K562 (cell line): Measurements from ENCODE around the gene SLC38A1. TPM values are rescaled to one million over a fixed set of nuclear protein-coding genes. Genes with fewer than 3 reads are reported as not detected.

Source experiments
- BRF1 ChIP-seq: IDR thresholded peaks from 3 replicates; pipeline ENCODE4 v1.6.1; 2011; ENCODE audit warnings: borderline replicate concordance, mild to moderate bottlenecking; ENCODE audit not compliant: insufficient read length; ENCODE audit errors: extremely low read depth
- CREBBP ChIP-seq: IDR thresholded peaks from one replicate; pipeline ENCODE4 v1.6.1; 2012; ENCODE audit warnings: low read depth, mild to moderate bottlenecking, control low read depth, inconsistent platforms, low read length
- HNRNPH1 ChIP-seq: fragments of 200-400 bp; formaldehyde crosslinking; optimal IDR thresholded peaks from 2 replicates; pipeline ENCODE3; 2017; ENCODE audit warnings: low read depth, mild to moderate bottlenecking, low read length, moderate library complexity
- HSF4 ChIP-seq: fragments of 250-450 bp; sonication (Bioruptor Pico); IDR thresholded peaks from 2 replicates; pipeline ENCODE4 v2.1.2; 2022; ENCODE audit warnings: mild to moderate bottlenecking, moderate library complexity, borderline replicate concordance
- MXI1 ChIP-seq: IDR thresholded peaks from 2 replicates; pipeline ENCODE4 v1.6.1; 2011; ENCODE audit warnings: low read depth, mild to moderate bottlenecking, improper control_type of control experiment, low read length
- NELFE ChIP-seq: IDR thresholded peaks from 2 replicates; pipeline ENCODE4 v1.6.1; 2011; ENCODE audit warnings: mild to moderate bottlenecking; ENCODE audit not compliant: insufficient read depth, insufficient read length
- NFIC ChIP-seq: fragments of 450-650 bp; IDR thresholded peaks from 2 replicates; pipeline ENCODE4 v1.6.1; 2017; ENCODE audit warnings: mild to moderate bottlenecking, inconsistent platforms
- NFYB ChIP-seq: IDR thresholded peaks from 2 replicates; pipeline ENCODE4 v1.6.1; 2011; ENCODE audit warnings: mild to moderate bottlenecking, moderate library complexity; ENCODE audit not compliant: insufficient read length; ENCODE audit errors: extremely low read depth
- PYGO2 ChIP-seq: fragments of 450-650 bp; IDR thresholded peaks from 2 replicates; pipeline ENCODE4 v1.6.1; 2016; ENCODE audit warnings: mild to moderate bottlenecking, missing genetic modification characterization, moderate library complexity, missing compliant biosample characterization
- RB1 ChIP-seq: fragments of 450-650 bp; IDR thresholded peaks from 2 replicates; pipeline ENCODE4 v1.6.1; 2017; ENCODE audit warnings: low read depth, mild to moderate bottlenecking
- SRF ChIP-seq, 2 experiments: fragments of 250-450, 450-650 bp in 1 of 2; sonication (Bioruptor Pico) in 1 of 2; sonication (generic) in 1 of 2; formaldehyde crosslinking; IDR thresholded peaks; 2 replicates each; pipeline versions ENCODE4 v1.5.0 to v1.5.1; 2020 to 2022; ENCODE audit warnings: mild to moderate bottlenecking in 1 of 2, missing genetic modification reagents in 1 of 2
- STAT5A ChIP-seq: IDR thresholded peaks from 2 replicates; pipeline ENCODE4 v1.6.1; 2012; ENCODE audit warnings: low read length, inconsistent platforms, borderline replicate concordance
- WHSC1 ChIP-seq: IDR thresholded peaks from one replicate; pipeline ENCODE4 v1.6.1; 2012; ENCODE audit warnings: low read length, control low read depth, inconsistent platforms
- YBX1 ChIP-seq: fragments of 450-650 bp; IDR thresholded peaks from 2 replicates; pipeline ENCODE4 v1.7.1; 2016; ENCODE audit warnings: mild to moderate bottlenecking
- ZNF133 ChIP-seq: fragments of 250-450 bp; sonication (Bioruptor Pico); IDR thresholded peaks from 2 replicates; pipeline ENCODE4 v1.4.0; 2020; ENCODE audit warnings: mild to moderate bottlenecking
- ZNF175 ChIP-seq: fragments of 200-800 bp; sonication (Bioruptor generic); IDR thresholded peaks from 2 replicates; pipeline ENCODE4 v1.6.1; 2016; ENCODE audit warnings: low read depth, mild to moderate bottlenecking, missing genetic modification characterization, missing compliant biosample characterization
- ZNF217 ChIP-seq: sonication (generic); formaldehyde crosslinking; IDR thresholded peaks from 2 replicates; pipeline ENCODE4 v1.8.0; 2022; ENCODE audit warnings: mild to moderate bottlenecking, missing genetic modification reagents
- polyA plus RNA-seq, 8 experiments: library from polyadenylated mRNA; depleted of rRNA in 4 of 8; stranded (reverse) in 5 of 8; unstranded in 3 of 8; fragments of >200 nt; fragmentation: Nextera tagmentation in 2 of 8; fragmentation: Illumina TruSeq in 1 of 8; extraction: Ambion mirVana in 2 of 8; extraction: Trizol in 1 of 8; gene quantifications; 2 replicates each; pipeline versions ENCODE4 v1.2.1 to v1.2.3, GENCODE V29; 2011 to 2014; ENCODE audit warnings: inconsistent platforms in 1 of 8, missing spikeins in 1 of 8
- total RNA-seq, 7 experiments: library from RNA; depleted of rRNA in 6 of 7; stranded (reverse); fragments of >200 nt in 6 of 7; fragmentation: Illumina TruSeq in 2 of 7; extraction: Trizol in 2 of 7; gene quantifications; 2 replicates each; pipeline versions ENCODE4 v1.2.1 to v1.2.3, GENCODE V29; 2011 to 2021; ENCODE audit warnings: low replicate concordance in 1 of 7
- TF ChIP-seq, protein P1 (sequence below): fragments of 450-650 bp; IDR thresholded peaks from 2 replicates; pipeline ENCODE4 v1.6.1; 2016
- TF ChIP-seq, protein P2 (sequence below): sonication (generic); formaldehyde crosslinking; IDR thresholded peaks from 2 replicates; pipeline ENCODE4 v1.8.1; 2023; ENCODE audit warnings: mild to moderate bottlenecking, missing genetic modification reagents
- TF ChIP-seq, protein P3 (sequence below): fragments of 250-450 bp; sonication (Bioruptor Pico); IDR thresholded peaks from 2 replicates; pipeline ENCODE4 v1.8.0; 2021; ENCODE audit warnings: moderate library complexity, mild to moderate bottlenecking, inconsistent platforms
- TF ChIP-seq, protein P4 (sequence below): fragments of 250-450 bp; sonication (Bioruptor Pico); IDR thresholded peaks from 2 replicates; pipeline ENCODE4 v1.5.0; 2021; ENCODE audit warnings: mild to moderate bottlenecking, borderline replicate concordance

Gene SLC38A1
- total and polyA plus RNA-seq, 9 of the 15 experiments (the other 6 are each of a cell fraction or from before 2014, with no cell fraction given), result 51.9 to 112 (median 75.0) TPM

DNA sequence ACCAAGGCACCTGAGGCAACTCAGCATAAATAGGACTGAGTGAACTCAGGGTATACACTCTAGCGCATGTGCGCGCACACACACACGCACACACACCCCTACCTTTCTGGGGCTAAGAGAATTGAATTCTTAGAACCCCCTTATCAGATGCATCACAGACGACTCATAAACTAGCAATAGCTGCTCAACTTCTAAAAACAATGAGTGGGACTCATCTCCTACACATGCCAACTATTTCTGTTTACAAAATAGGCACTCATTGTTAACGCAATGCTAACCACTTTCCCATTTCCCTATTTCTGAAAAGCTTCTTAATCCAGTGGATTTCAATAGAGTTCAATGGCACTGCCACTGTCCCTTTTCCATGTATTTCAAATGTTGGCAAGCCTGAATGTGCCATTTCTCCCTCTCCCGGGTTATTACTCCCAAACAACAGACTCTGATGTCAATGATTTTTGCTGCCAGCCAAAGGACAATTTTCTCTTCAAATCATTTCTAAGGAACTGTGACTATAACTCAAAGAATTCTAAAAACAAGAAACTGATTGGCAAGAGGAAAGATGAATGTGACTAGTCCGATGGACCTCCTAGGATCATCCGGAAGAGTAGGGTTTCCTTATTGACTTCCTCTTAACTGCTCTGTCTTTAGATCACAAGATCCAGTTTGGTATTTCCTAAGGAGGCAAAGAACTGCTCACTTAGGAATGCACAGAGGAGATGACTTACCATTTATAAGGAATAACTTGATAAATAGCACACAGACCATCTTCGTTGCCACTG, 48.8 kb downstream of the SLC38A1 start (continued):
- peak; percentile 83 for TF ChIP-seq ZNF175 (CRISPR knock-in tag)
- TF ChIP-seq, protein P1, sequence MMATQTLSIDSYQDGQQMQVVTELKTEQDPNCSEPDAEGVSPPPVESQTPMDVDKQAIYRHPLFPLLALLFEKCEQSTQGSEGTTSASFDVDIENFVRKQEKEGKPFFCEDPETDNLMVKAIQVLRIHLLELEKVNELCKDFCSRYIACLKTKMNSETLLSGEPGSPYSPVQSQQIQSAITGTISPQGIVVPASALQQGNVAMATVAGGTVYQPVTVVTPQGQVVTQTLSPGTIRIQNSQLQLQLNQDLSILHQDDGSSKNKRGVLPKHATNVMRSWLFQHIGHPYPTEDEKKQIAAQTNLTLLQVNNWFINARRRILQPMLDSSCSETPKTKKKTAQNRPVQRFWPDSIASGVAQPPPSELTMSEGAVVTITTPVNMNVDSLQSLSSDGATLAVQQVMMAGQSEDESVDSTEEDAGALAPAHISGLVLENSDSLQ, result no peak
- TF ChIP-seq PYGO2 (tag), result no peak
- TF ChIP-seq, protein P2, sequence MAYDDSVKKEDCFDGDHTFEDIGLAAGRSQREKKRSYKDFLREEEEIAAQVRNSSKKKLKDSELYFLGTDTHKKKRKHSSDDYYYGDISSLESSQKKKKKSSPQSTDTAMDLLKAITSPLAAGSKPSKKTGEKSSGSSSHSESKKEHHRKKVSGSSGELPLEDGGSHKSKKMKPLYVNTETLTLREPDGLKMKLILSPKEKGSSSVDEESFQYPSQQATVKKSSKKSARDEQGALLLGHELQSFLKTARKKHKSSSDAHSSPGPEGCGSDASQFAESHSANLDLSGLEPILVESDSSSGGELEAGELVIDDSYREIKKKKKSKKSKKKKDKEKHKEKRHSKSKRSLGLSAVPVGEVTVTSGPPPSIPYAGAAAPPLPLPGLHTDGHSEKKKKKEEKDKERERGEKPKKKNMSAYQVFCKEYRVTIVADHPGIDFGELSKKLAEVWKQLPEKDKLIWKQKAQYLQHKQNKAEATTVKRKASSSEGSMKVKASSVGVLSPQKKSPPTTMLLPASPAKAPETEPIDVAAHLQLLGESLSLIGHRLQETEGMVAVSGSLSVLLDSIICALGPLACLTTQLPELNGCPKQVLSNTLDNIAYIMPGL (CRISPR knock-in tag), result no peak
- no peak for TF ChIP-seq YBX1
- peak; percentile 93 for TF ChIP-seq STAT5A
- TF ChIP-seq ZNF133 (CRISPR knock-in tag), result no peak
- no peak for TF ChIP-seq NFYB
- TF ChIP-seq, protein P3, sequence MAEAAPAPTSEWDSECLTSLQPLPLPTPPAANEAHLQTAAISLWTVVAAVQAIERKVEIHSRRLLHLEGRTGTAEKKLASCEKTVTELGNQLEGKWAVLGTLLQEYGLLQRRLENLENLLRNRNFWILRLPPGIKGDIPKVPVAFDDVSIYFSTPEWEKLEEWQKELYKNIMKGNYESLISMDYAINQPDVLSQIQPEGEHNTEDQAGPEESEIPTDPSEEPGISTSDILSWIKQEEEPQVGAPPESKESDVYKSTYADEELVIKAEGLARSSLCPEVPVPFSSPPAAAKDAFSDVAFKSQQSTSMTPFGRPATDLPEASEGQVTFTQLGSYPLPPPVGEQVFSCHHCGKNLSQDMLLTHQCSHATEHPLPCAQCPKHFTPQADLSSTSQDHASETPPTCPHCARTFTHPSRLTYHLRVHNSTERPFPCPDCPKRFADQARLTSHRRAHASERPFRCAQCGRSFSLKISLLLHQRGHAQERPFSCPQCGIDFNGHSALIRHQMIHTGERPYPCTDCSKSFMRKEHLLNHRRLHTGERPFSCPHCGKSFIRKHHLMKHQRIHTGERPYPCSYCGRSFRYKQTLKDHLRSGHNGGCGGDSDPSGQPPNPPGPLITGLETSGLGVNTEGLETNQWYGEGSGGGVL (CRISPR knock-in tag), result no peak
- no peak for TF ChIP-seq ZNF217
- TF ChIP-seq RB1, result no peak
- TF ChIP-seq SRF (CRISPR knock-in tag; IDR thresholded peaks at IDR 0.05), result no peak
- TF ChIP-seq, protein P4, sequence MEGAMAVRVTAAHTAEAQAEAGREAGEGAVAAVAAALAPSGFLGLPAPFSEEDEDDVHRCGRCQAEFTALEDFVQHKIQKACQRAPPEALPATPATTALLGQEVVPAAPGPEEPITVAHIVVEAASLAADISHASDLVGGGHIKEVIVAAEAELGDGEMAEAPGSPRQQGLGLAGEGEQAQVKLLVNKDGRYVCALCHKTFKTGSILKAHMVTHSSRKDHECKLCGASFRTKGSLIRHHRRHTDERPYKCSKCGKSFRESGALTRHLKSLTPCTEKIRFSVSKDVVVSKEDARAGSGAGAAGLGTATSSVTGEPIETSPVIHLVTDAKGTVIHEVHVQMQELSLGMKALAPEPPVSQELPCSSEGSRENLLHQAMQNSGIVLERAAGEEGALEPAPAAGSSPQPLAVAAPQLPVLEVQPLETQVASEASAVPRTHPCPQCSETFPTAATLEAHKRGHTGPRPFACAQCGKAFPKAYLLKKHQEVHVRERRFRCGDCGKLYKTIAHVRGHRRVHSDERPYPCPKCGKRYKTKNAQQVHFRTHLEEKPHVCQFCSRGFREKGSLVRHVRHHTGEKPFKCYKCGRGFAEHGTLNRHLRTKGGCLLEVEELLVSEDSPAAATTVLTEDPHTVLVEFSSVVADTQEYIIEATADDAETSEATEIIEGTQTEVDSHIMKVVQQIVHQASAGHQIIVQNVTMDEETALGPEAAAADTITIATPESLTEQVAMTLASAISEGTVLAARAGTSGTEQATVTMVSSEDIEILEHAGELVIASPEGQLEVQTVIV (CRISPR knock-in tag), result no peak
- no peak for TF ChIP-seq BRF1
- no peak for TF ChIP-seq CREBBP
- no peak for TF ChIP-seq NFIC
- TF ChIP-seq HSF4, result no peak
- TF ChIP-seq HNRNPH1, result no peak
- TF ChIP-seq NELFE, result no peak
- TF ChIP-seq WHSC1, result no peak
- no peak for TF ChIP-seq MXI1
